Panc1 (cell line): Measurements from ENCODE around the gene FOXO4.

Source experiments
- CTCF ChIP-seq: fragments of 450-650 bp; IDR thresholded peaks from 2 replicates; pipeline ENCODE4 v1.5.1; 2017; ENCODE audit warnings: mild to moderate bottlenecking
- SIN3A ChIP-seq: IDR thresholded peaks from 2 replicates; pipeline ENCODE4 v1.6.1; 2012; ENCODE audit warnings: low read depth, mild to moderate bottlenecking, low read length, moderate library complexity, borderline replicate concordance; ENCODE audit not compliant: insufficient read depth

GRCh38 chrX:71067089-71067488 lies 28.6 kb upstream of the FOXO4 start:
- TF ChIP-seq CTCF (no peak), SIN3A (no peak)
